Central memory CD4-positive, alpha-beta T cell (primary cell): ENCODE measurements around the gene CLBA1.
"Not testable (repeated sequence)": the region's sequence is repeated elsewhere in the genome, so short reads cannot be mapped to it uniquely, and the experiment has no call there.

Experiments used
- DNase-seq: peaks from one replicate; pipeline ENCODE4 v3.0.0; 2022

The CLBA1 gene

DNA sequence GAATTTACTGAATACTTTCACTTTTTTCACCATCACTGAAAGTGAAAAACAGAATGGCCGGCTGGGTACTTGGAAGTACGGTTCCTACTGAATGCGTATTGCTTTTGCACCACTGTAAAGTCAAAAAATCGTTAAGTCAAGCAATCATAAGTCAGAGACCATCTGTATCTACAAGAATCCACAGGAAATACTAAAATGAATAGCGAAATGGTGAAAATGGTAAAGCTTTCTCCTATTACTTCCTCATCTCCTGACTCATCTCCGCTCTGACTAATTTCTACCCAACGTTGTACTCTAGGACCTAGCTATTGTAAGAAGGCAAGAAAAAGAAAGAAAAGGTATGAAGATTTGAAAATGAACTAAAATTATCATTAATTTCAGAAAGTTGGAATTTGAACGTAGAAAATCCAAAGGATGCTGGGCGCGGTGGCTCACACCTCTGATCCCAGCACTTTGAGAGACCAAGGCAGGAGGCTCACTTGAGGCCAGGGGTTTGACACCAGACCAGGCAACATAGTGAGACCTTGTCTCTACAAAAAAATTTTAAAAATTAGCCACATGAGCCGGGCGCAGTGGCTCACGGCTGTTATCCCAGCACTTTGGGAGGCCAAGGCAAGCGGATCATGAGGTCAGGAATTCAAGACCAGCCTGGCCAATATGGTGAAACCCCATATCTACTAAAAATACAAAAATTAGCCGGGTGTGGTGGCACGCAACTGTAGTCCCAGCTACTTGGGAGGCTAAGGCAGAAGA lies 40.6 kb downstream of the CLBA1 start:
- no peak for DNase-seq

DNA sequence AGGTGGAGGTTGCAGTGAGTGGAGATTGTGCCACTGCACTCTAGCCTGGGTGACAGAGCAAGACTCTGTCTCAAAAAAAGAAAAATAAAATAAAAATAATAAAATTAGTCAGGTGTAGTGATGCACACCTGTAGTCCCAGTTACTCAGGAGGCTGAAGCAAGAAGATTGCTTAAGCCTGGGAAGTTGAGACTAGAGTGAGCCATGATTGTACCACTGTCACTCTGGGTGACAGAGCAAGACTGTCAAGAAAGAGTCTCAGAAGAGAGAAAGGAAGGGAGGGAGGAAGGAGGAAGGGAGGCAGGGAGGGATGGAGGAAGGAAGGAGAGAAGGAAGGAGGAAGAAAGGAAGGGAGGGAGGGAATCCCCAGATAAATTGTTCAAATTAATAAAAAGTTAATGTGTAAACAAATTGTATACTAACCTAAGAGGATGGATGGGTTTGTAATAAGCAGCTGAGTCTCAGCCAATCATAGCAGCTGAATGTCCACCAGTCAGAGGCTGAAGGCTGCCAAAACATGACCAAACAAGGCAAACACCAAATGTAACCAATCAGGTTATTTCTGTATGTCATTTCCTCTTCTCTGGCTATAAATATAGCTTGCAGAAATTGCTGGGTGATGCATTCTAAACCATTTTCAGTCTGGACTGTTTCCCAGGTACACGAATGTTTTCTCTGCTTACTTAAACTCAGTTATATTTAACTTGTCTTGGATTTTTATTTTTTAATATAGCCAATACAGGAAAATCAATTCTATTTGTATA lies 41.4 kb downstream of the CLBA1 start:
- no peak for DNase-seq

DNA sequence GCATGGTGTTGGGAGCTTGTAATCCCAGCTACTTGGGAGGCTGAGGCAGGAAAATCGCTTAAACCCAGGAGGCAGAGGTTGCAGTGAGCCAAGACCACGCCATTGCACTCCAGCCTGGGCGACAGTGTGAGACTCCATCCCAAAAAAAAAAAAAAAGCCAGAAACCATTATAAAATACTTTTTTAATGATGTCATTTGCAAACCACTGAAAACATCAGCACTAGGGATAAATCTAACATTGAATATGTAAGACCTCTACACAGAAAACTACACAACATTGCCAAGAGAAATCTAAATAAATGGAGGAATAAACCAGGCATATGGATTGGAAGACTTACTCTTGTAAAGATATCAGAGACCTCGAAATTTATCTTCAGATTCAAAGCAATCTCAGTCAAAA lies 42.1 kb downstream of the CLBA1 start:
- DNase-seq = not testable (repeated sequence)

DNA sequence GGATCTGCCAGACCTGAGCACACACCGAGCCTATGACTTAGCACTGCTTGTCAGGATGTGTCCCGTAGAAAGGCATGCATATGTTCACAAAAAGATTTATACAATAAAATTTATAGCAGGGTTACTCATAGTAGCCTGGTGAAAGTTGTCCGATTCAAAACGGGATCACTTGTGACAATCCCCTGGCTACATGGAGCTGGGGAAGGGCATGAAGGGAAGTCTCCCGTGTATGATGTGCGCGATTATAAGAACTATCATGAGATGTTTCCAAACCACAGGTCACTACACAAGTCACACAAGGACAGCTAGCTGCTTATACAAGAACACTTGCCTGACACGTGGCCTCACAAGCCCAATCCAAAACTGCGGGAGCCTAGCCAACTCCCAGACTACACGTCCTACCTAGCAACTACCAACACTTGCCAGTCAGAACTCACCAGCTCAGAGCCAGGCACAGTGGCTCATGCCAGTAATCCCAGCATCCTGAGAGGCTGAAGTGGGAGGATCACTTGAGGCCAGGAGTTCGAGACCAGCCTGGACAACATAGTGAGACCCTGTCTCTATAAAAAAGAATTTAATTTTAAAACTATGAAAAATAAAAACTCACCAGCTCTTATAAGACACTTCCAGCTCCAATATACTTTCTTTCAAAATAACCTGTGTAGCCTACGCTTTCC lies 42.8 kb downstream of the CLBA1 start:
- DNase-seq = no peak

DNA sequence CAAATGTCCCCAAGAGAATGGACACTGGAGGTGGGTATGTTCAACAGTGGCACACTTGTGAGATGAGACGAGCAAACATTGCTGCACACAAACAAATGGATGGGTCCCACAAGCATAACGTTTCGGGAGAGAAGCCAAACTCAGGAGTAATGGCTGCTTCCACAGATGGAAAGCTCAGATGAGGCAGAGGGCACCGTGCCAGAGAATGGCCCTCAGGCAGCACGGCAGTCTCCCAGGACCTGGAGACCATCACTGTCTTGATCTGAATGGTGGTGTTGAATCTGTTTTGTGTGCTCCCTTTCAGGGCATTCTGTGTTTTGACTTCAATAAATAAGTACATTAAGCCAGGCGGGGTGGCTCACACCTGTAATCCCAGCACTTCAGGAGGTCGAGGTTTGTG lies 43.8 kb downstream of the CLBA1 start:
- no peak for DNase-seq

DNA sequence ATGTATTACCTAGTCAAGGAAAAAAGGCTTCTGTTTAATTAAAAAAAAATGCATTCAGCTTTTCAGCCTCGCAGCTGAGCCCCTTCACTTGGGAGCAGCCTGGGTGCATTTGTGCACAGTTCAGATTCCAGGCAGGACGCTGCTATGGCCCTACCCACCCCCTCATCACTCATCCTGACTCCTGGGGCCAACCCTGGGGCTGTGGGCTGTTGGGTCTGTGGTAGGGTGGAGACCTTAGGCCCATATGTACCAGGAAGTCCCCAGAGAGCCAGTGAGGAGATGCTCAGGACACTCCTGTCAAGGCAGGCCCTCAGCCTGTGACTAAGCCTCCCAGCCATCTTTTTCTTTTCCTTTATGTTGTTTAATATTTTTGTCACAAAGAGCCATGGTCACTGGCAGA lies 44.6 kb downstream of the CLBA1 start:
- no peak for DNase-seq

DNA sequence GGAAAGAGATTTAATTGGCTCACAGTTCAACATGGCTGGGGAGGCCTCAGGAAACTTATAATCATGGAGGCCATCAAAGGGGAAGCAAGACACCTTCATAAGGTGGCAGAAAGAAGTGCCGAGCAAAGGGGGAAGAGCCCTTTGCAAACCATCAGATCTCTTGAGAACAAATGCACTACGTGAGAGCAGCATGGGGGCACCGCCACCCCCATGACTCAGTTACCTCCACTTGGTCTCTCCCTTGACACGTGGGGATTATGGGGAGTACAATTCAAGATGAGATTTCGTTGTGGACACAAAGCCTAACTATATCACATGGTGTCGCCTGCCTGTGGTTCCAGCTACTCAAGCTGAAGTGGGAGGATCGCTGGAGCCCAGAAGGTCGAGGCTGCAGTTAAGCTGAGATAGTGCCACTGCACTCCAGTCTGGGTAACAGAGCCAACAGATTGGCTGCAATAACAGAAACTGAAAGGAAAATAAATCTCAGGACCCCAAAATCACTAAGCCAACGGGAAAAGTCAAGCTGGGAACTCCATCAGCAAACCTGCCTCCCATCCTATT lies 45.3 kb downstream of the CLBA1 start:
- no peak for DNase-seq

DNA sequence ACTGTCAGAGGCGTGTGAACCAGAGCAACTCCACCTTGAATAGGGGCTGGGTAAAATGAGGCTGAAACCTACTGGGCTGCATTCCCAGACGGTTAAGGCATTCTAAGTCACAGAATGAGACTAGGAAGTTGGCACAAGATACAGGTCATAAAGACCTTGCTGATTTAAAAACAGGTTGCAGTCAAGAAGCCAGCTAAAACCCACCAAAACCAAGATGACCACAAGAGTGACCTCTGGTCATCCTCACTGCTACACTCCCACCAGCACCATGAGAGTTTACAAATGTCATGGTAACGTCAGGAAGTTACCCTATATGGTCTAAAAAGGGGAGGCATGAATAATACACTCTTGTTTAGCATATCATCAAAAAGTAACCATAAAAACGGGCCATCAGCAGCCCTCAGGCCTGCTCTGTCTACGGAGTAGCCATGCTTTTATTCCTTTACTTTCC lies 46.9 kb downstream of the CLBA1 start:
- DNase-seq = not testable (repeated sequence)

DNA sequence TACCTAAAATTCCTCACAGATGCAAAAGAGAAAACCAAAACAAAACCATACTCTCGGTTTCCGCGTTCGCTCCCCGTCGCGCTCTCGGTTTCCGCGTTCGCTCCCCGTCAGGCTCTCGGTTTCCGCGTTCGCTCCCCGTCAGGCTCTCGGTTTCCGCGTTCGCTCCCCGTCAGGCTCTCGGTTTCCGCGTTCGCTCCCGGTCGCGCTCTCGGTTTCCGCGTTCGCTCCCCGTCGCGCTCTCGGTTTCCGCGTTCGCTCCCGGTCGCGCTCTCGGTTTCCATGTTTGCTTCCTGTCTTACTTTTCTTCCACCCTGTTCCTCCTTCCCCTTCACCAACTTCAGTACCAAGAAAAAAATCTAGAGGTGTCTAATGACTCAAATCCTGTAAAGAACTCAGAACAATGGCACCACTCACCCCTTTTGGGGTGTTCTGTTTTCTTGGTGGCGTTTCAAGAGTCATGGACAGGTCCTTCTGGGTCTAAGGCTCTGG lies 47.9 kb downstream of the CLBA1 start:
- not testable (repeated sequence) for DNase-seq

DNA sequence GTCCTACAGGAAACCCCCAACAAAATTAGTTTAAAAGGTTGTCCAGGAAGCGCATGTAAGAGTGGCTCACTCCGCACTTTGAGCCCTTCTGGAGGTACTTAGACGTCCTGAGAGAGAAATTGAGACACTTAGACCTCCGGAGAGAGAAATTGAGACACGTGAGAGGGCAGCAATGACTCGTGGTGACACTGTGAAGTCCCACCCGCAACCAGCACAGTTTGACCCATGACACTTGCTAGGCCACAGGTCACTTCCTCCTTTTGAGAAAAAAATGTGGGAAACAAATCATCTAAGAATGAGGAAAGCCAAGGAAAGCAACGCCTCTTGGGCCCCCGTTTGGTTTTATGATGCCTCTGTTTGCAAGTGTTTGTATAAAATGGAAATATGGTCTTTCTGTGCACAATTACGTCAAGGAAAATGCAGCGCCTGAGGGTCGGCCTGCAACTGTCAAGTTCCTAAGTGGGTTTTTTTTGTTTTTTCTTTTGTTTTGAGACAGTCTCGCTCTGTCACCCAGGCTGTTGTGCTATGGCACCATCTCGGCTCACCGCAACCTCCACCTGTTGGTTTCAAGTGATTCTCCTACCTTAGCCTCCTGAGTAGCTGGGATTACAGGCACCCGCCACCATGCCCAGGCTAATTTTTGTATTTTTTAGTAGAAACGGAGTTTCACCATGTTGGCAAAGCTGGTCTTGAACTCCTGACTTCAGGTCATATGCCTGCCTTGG lies 48.9 kb downstream of the CLBA1 start:
- no peak for DNase-seq

DNA sequence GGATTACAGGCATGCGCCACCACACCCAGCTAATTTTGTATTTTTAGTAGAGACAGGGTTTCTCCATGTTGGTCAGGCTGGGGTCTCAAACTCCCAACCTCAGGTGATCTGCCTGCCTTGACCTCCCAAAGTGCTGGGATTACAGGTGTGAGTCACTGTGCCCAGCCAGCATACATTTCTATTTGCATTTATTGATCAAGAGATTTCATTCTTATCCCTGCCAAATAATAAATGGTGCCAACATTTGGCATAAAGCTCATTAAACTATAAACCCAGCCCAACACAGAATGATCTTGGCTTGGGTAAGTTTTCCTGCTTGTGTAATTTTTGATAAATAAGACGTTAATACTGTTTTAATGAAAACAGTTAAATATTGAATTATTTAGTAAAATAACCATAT lies 50.0 kb downstream of the CLBA1 start:
- DNase-seq = not testable (repeated sequence)

DNA sequence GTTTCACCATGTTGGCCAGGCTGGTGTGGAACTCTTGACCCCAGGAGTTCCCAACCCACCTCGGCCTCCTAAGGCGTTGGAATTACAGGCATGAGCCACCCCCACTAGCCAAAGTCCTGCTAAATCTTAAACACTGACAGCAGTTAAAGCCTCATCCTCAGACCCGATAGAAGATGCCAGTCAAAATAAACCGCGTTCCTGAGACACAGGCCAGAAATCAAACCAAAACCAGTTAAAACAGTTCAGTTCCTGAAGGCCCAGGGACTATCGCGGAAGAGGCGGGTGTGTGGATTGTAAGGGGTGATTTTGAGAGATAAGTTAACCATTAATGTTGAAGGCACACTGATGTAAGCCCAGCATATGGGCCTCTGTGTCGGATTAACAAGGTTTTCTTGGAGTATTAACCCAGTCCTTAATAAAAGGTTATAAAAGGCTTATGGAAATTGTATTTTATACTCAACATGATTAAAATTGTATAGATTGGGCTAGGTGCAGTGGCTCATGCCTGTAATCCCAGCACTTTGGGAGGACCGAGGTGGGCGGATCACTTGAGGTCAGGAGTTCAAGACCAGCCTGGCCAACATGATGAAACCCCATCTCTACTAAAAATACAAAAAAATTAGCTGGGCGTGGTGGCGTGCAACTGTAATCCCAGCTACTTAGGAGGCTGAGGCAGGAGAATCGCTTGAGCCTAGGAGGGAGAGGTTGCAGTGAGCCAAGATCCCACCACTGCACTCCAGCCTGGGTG lies 54.0 kb downstream of the CLBA1 start:
- DNase-seq = no peak

DNA sequence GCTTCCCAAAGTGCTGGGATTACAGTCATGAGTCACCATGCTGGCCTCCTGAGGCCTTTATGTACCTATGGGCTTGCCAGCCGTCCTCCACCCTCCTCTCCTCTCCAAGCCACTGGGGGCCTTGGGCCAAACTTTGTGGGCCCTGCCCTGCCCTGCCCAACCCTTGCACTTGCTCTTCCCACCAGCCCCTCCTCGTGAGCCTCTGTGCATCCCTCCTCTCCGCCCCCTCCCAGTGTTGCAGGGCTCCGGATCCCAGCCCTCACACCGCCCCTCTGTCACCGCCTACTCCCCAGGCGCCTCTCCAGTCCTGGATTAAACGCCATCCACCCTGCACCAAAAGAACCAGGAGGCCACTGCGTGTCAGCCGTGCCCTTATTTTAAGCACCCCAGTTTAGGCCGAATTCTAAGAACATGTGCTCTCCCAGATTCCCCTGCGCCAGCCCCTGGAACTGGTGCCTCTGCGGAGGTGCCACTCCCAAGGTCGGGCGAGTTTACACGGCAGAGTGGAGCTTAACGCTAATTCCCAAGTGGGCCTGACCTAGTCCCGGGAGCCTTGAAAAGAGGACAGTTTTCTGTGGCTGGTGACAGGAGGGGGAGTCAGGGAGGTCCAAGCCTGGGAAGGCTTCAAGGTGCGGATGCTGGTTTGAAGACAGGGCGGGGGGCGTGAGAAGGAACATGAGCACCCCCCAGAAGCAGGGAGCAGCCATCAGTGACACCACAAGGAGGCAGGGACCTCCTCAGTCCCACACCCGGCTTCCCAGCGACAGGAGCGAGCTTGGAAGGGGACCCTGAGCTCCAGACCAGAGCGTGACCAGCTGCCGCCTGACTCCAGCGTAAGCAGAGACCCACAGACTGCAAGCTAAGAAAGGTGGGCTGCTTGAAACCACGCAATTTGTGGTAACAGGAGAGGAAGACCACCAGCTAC lies 56.5 kb downstream of the CLBA1 start:
- DNase-seq = no peak

DNA sequence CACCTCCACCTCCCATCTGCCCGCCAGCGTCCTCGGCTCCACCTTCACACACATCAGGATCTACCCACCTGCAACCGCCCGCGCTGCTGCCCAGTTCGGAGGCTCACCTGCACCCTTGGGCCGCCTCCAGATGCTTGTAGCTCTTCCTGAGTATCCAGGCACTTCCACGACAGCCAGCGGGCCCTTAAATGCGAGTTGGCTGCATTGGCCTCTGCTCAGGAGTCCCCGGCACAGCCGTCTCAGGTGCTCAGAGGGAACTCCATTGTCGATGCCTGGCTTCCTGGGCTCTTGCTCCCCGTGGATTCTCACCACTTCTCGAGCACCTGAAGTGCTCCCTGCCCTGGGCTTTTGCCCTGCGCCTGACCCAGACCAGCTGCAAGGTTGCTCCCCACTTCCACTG lies 57.2 kb downstream of the CLBA1 start:
- DNase-seq = no peak

DNA sequence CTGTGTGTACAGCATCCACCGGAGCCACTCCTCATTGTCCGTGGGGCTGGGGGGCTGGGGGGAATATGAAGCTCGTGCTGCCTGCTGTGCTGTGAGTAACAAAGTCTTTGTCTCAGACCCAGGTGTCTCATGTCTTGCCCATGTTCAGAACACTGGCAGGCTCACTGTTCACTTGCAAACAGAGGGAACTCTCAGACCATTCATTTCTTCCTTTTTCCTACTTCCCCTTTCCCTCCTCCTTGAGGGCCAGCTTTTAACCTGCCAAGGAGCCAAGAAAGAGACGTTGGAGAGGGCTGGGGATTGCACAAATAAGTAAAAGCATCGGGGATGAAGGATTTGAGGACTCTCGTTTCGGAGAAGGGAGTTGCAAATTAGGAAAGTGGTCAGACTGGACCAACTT lies 58.1 kb downstream of the CLBA1 start:
- no peak for DNase-seq
